SK-N-SH (cell line): ENCODE results near the gene ZBTB43. TPM values are rescaled to one million over a fixed set of nuclear protein-coding genes. Genes with fewer than 3 reads are reported as not detected.

Experiments used
- CTCF ChIA-PET: fragments of 300-600, 350-600 bp; formaldehyde crosslinking; extraction: SDS; loops from one replicate; lab custom pipeline; 2021; lab: Yijun Ruan, JAX
- POLR2A ChIA-PET: fragments of 350-600 bp; sonication (Branson Sonifier 250); formaldehyde crosslinking; extraction: SDS; loops from one replicate; lab custom pipeline; 2020; ENCODE audit warnings: antibody characterized with exemption, inconsistent platforms; lab: Yijun Ruan, JAX
- DNase-seq: peaks from one replicate; pipeline ENCODE4 v3.0.0; 2012
- H2AFZ ChIP-seq: fragments of 200-600 bp; sonication (generic); 2 replicates; pipeline ENCODE4 v1.8.1; 2016; ENCODE audit warnings: antibody characterized with exemption, mild to moderate bottlenecking, low read depth
- H3F3A ChIP-seq: fragments of 200-600 bp; sonication (generic); replicated peaks from 2 replicates; pipeline ENCODE3; 2016; ENCODE audit warnings: antibody characterized with exemption, mild to moderate bottlenecking; ENCODE audit not compliant: insufficient read depth
- H3K27ac ChIP-seq, 2 experiments: fragments of 200-500 bp in 1 of 2; fragments of 200-600 bp in 1 of 2; sonication (Bioruptor generic) in 1 of 2; sonication (generic), shearing (Covaris generic) in 1 of 2; 2 replicates each; pipeline versions ENCODE4 v1.5.1 to v1.6.1; 2014 to 2016; ENCODE audit warnings: low read depth in 2 of 2, inconsistent platforms in 1 of 2, low read length in 1 of 2, mild to moderate bottlenecking in 1 of 2, mixed read lengths in 1 of 2
- H3K27me3 ChIP-seq: fragments of 200-600 bp; sonication (generic), shearing (Covaris generic); 2 replicates; pipeline ENCODE4 v1.6.1; 2016; ENCODE audit warnings: mixed run types; ENCODE audit not compliant: insufficient read depth
- H3K36me3 ChIP-seq, 2 experiments: fragments of 200-500 bp in 1 of 2; fragments of 200-600 bp in 1 of 2; sonication (Bioruptor generic) in 1 of 2; sonication (generic) in 1 of 2; replicated peaks in 1 of 2; 2 replicates each; pipeline versions ENCODE3 to v1.5.1; 2014 to 2016; ENCODE audit warnings: low read length in 1 of 2, mild to moderate bottlenecking in 1 of 2; ENCODE audit not compliant: insufficient read depth in 2 of 2, control insufficient read depth in 1 of 2
- H3K4me1 ChIP-seq, 2 experiments: fragments of 200-500 bp in 1 of 2; fragments of 200-600 bp in 1 of 2; sonication (Bioruptor generic) in 1 of 2; sonication (generic), shearing (Covaris generic) in 1 of 2; 2 replicates each; pipeline versions ENCODE4 v1.5.1 to v1.6.1; 2014 to 2016; ENCODE audit warnings: low read depth in 1 of 2, low read length in 1 of 2, mixed run types in 1 of 2; ENCODE audit not compliant: insufficient read depth in 2 of 2, control insufficient read depth in 1 of 2
- H3K4me2 ChIP-seq: fragments of 200-600 bp; sonication (generic), shearing (Covaris generic); 2 replicates; pipeline ENCODE4 v1.6.1; 2017; ENCODE audit warnings: mixed run types
- H3K4me3 ChIP-seq, 2 experiments: fragments of 200-500 bp in 1 of 2; fragments of 200-600 bp in 1 of 2; sonication (Bioruptor generic) in 1 of 2; sonication (generic), shearing (Covaris generic) in 1 of 2; 2 replicates each; pipeline versions ENCODE4 v1.5.1 to v1.8.1; 2014 to 2016; ENCODE audit warnings: low read depth in 2 of 2, inconsistent platforms in 1 of 2, low read length in 1 of 2, mild to moderate bottlenecking in 1 of 2, mixed read lengths in 1 of 2, moderate library complexity in 1 of 2
- H3K79me2 ChIP-seq: fragments of 200-600 bp; sonication (generic); 2 replicates; pipeline ENCODE4 v1.8.1; 2017; ENCODE audit warnings: mild to moderate bottlenecking; ENCODE audit not compliant: insufficient read depth
- H3K9ac ChIP-seq: fragments of 200-600 bp; sonication (generic); 2 replicates; pipeline ENCODE4 v1.6.1; 2017; ENCODE audit warnings: mixed run types
- H3K9me2 ChIP-seq: fragments of 200-600 bp; sonication (generic); 2 replicates; pipeline ENCODE4 v1.6.1; 2017; ENCODE audit warnings: mixed run types
- H3K9me3 ChIP-seq: fragments of 200-600 bp; sonication (generic); 2 replicates; pipeline ENCODE4 v1.6.1; 2017; ENCODE audit warnings: mixed run types, mild to moderate bottlenecking, moderate library complexity
- H4K20me1 ChIP-seq: fragments of 200-600 bp; sonication (generic); 2 replicates; pipeline ENCODE4 v1.6.1; 2017; ENCODE audit warnings: mild to moderate bottlenecking, mixed run types; ENCODE audit not compliant: insufficient read depth
- CHD2 ChIP-seq: fragments of 150-350 bp; IDR thresholded peaks from 2 replicates; pipeline ENCODE4 v1.6.1; 2018; ENCODE audit warnings: low read length; ENCODE audit not compliant: partially characterized antibody
- ELF1 ChIP-seq: IDR thresholded peaks from 2 replicates; pipeline ENCODE4 v1.4.0; 2012
- EP300 ChIP-seq, 2 experiments: IDR thresholded peaks; 2 replicates each; pipeline versions ENCODE4 v1.4.0 to v1.6.1; 2012; ENCODE audit warnings: borderline replicate concordance in 1 of 2, low read depth in 1 of 2, low read length in 1 of 2
- EZH2phosphoT487 ChIP-seq: fragments of 200-600 bp; sonication (generic); IDR thresholded peaks from 2 replicates; pipeline ENCODE4 v1.6.1; 2017; ENCODE audit warnings: low read depth, mixed run types, mild to moderate bottlenecking, antibody characterized with exemption, moderate library complexity, borderline replicate concordance
- FOXJ3 ChIP-seq: sonication (generic); formaldehyde crosslinking; IDR thresholded peaks from 2 replicates; pipeline ENCODE4 v1.5.1; 2020; ENCODE audit warnings: mild to moderate bottlenecking, missing genetic modification reagents
- GABPA ChIP-seq: IDR thresholded peaks from 2 replicates; pipeline ENCODE4 v1.4.0; 2012; ENCODE audit warnings: low read depth, mild to moderate bottlenecking
- JUND ChIP-seq: IDR thresholded peaks from 2 replicates; pipeline ENCODE4 v1.4.0; 2012
- MEF2A ChIP-seq: IDR thresholded peaks from 2 replicates; pipeline ENCODE4 v1.4.0; 2012; ENCODE audit warnings: low read depth, borderline replicate concordance
- MXI1 ChIP-seq: IDR thresholded peaks from 2 replicates; pipeline ENCODE4 v1.6.1; 2012; ENCODE audit warnings: mild to moderate bottlenecking, low read depth, low read length, improper control_type of control experiment
- NRF1 ChIP-seq: IDR thresholded peaks from 2 replicates; pipeline ENCODE4 v1.6.1; 2012; ENCODE audit warnings: low read depth, mild to moderate bottlenecking, low read length
- POLR2AphosphoS5 ChIP-seq: IDR thresholded peaks from 2 replicates; pipeline ENCODE4 v1.6.1; 2012; ENCODE audit warnings: low read depth, low read length
- RAD21 ChIP-seq: IDR thresholded peaks from 2 replicates; pipeline ENCODE4 v1.6.1; 2012; ENCODE audit warnings: mild to moderate bottlenecking, low read length
- RCOR1 ChIP-seq: fragments of 150-350 bp; IDR thresholded peaks from 2 replicates; pipeline ENCODE4 v1.6.1; 2017; ENCODE audit warnings: antibody characterized with exemption, low read length
- RFX5 ChIP-seq: IDR thresholded peaks from 2 replicates; pipeline ENCODE4 v1.6.1; 2012; ENCODE audit warnings: mild to moderate bottlenecking, improper control_type of control experiment, low read length
- RXRA ChIP-seq: IDR thresholded peaks from 2 replicates; pipeline ENCODE4 v1.4.0; 2012; ENCODE audit warnings: low read depth, mild to moderate bottlenecking, borderline replicate concordance
- SIN3A ChIP-seq: IDR thresholded peaks from 2 replicates; pipeline ENCODE4 v1.6.1; 2012; ENCODE audit warnings: low read depth, mild to moderate bottlenecking, low read length, moderate library complexity, borderline replicate concordance
- SMC3 ChIP-seq: IDR thresholded peaks from 2 replicates; pipeline ENCODE4 v1.6.1; 2012; ENCODE audit warnings: low read depth, low read length, improper control_type of control experiment
- TCF12 ChIP-seq: IDR thresholded peaks from 2 replicates; pipeline ENCODE4 v1.4.0; 2012
- TEAD4 ChIP-seq: IDR thresholded peaks from 2 replicates; pipeline ENCODE4 v1.4.0; 2012; ENCODE audit warnings: mild to moderate bottlenecking, borderline replicate concordance; ENCODE audit not compliant: insufficient read depth
- YY1 ChIP-seq: IDR thresholded peaks from 2 replicates; pipeline ENCODE4 v1.4.0; 2012; ENCODE audit warnings: low read depth, mild to moderate bottlenecking
- WGBS: methylation state at CpG from one replicate; pipeline ENCODE4 v1.1.6; 2017; ENCODE audit warnings: low lambda C conversion rate; 5-methylcytosine and 5-hydroxymethylcytosine counted together
- polyA plus RNA-seq, 3 experiments: library from polyadenylated mRNA; depleted of rRNA; stranded (reverse); fragments of >200 nt; gene quantifications; 2 replicates each; pipeline ENCODE4 v1.2.3, GENCODE V29; 2012
- TF ChIP-seq, protein P1 (sequence below): IDR thresholded peaks from 2 replicates; pipeline ENCODE4 v1.4.0; 2012; ENCODE audit warnings: low read depth
- TF ChIP-seq, protein P2 (sequence below): fragments of 150-350 bp; IDR thresholded peaks from 2 replicates; pipeline ENCODE4 v1.6.1; 2016; ENCODE audit warnings: mild to moderate bottlenecking, low read depth, low read length
- TF ChIP-seq, protein P3 (sequence below): IDR thresholded peaks from 2 replicates; pipeline ENCODE4 v1.6.1; 2012; ENCODE audit warnings: mild to moderate bottlenecking, low read depth, low read length, moderate library complexity

The ZBTB43 gene
- polyA plus RNA-seq, 1 of the 3 experiments (the other 2 are of a cell fraction), result 3.5 TPM

DNA sequence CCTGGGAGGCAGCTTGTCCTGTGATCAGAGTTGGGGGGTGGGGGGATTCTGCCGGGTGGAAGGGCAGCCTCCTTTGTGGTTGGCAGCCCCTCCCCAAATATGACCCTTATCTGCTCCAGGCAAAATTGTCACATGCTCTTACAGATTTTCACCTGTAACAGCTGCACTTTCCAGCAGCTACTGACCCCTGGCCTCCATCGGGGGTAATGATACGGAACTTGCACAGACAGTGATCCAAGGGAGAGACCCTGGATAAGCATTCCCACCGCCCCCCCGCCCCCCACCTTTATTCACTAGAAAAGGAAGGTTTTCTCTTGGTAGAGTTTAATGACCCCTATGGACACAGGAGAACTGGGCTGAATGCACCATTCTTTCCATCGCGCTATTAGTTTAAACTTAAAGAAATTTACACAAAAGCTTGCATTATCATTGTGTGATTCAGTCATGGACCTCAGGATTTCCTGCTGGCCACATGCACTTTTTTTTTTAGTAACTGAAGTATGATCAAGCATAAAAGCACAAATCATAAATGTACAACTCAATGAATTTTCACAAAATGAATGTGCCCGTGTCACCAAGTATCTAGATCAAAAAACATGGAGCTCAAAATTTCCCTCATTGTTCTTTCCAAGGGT is 44.9 kb downstream of the ZBTB43 start (continued):
- TF ChIP-seq RFX5, result no peak
- TF ChIP-seq RAD21, result no peak
- TF ChIP-seq, protein P1, sequence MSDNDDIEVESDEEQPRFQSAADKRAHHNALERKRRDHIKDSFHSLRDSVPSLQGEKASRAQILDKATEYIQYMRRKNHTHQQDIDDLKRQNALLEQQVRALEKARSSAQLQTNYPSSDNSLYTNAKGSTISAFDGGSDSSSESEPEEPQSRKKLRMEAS, result no peak
- no peak for TF ChIP-seq TCF12
- no peak for TF ChIP-seq RCOR1
- no peak for TF ChIP-seq MXI1

DNA sequence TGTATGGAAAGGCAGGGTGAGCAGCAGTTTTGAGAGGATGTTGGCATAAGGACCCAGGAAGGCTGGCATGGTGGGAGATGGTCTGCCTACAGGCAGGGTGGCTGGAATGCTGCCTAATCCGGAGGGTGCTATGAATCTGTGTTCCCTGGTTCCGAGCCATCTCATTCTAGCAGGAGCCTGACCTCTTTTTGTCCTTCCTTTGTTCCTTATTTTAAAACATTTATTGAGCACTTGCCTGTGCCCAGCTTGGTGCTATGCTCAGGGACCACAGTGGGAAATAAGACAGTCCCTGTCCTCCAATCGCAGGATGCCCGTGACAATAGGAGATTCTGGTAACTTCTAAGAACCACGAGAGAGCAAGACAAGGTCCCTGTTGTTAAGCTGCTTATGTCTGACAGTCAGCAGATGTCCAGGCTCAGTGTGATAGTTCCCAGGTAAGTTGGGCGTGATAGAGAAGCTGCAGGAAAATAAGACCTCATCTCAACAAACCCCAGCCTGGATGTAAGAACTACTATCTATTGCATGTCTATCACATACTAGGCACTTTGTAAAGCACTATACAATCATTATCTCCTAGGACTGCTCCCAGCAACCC is 46.5 kb downstream of the ZBTB43 start:
- Histone ChIP-seq H3K36me3 (no peaks in the 10 kb centered on the region), H3K9ac (no peak overlapping the region), H3K79me2 (no peaks in the 10 kb centered on the region), H4K20me1 (no peaks in the 10 kb centered on the region), H2AFZ (no peak overlapping the region), H3K4me1 (no peaks in the 10 kb centered on the region), H3K9me2 (no peaks in the 10 kb centered on the region), H3K4me3 (no peak overlapping the region), H3K27ac (no peak overlapping the region), H3K27me3 (no peaks in the 10 kb centered on the region; the same call in 1 of the 2 replicates), H3K4me2 (no peak overlapping the region), H3K9me3 (no peaks in the 10 kb centered on the region), H3F3A (no peaks in the 10 kb centered on the region)
- POLR2A ChIA-PET, result interaction anchor here (0.8 kb wide), 1 partner anchor 63 kb away, joined by 3 read pairs; the partner anchor contains the start of gene RALGPS1
- TF ChIP-seq, protein P2, sequence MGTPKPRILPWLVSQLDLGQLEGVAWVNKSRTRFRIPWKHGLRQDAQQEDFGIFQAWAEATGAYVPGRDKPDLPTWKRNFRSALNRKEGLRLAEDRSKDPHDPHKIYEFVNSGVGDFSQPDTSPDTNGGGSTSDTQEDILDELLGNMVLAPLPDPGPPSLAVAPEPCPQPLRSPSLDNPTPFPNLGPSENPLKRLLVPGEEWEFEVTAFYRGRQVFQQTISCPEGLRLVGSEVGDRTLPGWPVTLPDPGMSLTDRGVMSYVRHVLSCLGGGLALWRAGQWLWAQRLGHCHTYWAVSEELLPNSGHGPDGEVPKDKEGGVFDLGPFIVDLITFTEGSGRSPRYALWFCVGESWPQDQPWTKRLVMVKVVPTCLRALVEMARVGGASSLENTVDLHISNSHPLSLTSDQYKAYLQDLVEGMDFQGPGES, result no peak
- TF ChIP-seq TEAD4 (no peak), YY1 (no peak), CHD2 (no peak), NRF1 (no peak), POLR2AphosphoS5 (no peak), SIN3A (no peak), GABPA (no peak), JUND (no peak), EZH2phosphoT487 (no peak), EP300 (IDR thresholded peaks at IDR 0.05; ENCODE audit: borderline replicate concordance in 1 of 2, low read depth in 1 of 2, low read length in 1 of 2) (no peak), MEF2A (no peak), MXI1 (no peak), RXRA (no peak), FOXJ3 (CRISPR knock-in tag) (no peak), SMC3 (no peak), ELF1 (no peak)
- TF ChIP-seq, protein P3, sequence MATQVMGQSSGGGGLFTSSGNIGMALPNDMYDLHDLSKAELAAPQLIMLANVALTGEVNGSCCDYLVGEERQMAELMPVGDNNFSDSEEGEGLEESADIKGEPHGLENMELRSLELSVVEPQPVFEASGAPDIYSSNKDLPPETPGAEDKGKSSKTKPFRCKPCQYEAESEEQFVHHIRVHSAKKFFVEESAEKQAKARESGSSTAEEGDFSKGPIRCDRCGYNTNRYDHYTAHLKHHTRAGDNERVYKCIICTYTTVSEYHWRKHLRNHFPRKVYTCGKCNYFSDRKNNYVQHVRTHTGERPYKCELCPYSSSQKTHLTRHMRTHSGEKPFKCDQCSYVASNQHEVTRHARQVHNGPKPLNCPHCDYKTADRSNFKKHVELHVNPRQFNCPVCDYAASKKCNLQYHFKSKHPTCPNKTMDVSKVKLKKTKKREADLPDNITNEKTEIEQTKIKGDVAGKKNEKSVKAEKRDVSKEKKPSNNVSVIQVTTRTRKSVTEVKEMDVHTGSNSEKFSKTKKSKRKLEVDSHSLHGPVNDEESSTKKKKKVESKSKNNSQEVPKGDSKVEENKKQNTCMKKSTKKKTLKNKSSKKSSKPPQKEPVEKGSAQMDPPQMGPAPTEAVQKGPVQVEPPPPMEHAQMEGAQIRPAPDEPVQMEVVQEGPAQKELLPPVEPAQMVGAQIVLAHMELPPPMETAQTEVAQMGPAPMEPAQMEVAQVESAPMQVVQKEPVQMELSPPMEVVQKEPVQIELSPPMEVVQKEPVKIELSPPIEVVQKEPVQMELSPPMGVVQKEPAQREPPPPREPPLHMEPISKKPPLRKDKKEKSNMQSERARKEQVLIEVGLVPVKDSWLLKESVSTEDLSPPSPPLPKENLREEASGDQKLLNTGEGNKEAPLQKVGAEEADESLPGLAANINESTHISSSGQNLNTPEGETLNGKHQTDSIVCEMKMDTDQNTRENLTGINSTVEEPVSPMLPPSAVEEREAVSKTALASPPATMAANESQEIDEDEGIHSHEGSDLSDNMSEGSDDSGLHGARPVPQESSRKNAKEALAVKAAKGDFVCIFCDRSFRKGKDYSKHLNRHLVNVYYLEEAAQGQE, result no peak
- no peak for DNase-seq
- CTCF ChIA-PET, result interaction anchor here (0.7 to 4.3 kb wide), 4 partner anchors 9 to 235 kb away, joined by 3 to 25 read pairs (median 4); partner anchors contain the start of gene ZBTB34
- 44% methylated on average over 6 of the region's 6 CpGs for WGBS
